GM21619 (cell line): Measurements from ENCODE around the gene DIS3L2.
"Not testable (repeated sequence)": the region's sequence is repeated elsewhere in the genome, so short reads cannot be mapped to it uniquely, and the experiment has no call there.

Source experiments
- ATAC-seq: cut with Tn5 transposase; IDR thresholded peaks from one replicate; pipeline ENCODE4 v1.9.1; 2021; ENCODE audit not compliant: unreplicated experiment

DIS3L2 gene

DNA sequence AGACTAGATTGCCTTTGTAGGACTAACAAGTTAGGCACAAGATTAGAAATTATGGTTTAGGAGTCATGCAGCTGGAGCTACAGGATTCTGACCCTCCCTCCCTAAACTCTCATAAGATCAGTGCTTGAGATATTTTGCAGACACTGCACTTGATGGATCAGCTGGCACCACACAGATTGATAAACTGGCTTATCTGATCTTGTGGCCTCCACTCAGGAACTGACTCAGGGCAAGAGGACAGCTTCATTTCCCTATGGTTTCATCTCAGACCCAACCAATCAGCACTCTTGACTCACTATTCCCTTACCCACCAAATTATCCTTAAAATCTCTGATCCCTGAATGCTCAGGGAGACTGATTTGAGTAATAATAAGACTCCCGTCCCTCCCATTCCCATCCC, 152.3 kb downstream of the DIS3L2 start:
- no peak for ATAC-seq

DNA sequence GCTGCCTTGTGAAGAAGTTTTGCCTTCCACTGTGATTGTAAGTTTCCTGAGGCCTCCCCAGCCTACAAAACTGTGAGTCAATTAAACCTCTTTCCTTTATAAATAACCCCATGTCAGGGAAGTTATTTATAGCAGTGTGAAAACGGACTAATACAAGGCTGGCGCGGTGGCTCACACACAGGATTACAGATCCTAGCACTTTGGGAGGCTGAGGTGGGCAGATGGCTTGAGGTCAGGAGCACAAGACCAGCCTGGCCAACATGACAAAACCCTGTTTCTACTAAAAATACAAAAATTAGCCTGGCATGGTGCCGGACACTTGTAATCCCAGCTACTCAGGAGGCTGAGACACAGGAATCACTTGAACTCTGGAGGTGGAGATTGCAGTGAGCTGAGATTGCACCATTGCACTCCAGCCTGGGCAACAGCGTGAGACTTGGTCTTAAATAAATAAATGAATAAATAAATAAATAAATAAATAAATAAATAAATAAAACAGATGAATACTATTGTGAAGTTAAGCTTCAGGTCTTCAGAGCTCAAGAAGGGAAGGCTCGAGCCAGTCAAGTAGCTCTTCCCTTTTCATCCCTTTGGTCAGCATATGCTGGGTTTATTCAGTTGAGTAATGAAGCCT, 154.3 kb downstream of the DIS3L2 start:
- ATAC-seq: not testable (repeated sequence)

DNA sequence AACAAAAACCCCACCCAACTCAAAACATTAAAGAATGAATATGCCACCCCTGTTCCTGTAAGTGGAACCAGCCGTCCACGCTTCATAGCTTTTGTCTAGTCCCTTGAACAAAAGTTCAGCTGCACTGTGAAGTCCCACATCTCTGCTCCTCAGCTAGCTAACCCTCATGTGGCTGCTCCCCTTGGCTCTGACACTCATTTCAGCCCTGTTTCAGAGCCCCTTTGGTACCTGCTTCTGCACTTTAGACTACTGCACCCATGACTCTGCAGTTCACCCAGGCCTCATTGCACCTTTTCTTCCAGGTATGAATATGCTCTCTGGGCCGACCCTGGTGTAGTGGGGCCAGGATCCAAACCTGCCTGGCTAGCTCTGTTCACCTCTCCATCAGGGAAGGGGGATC, 155.3 kb downstream of the DIS3L2 start:
- ATAC-seq: no peak

DNA sequence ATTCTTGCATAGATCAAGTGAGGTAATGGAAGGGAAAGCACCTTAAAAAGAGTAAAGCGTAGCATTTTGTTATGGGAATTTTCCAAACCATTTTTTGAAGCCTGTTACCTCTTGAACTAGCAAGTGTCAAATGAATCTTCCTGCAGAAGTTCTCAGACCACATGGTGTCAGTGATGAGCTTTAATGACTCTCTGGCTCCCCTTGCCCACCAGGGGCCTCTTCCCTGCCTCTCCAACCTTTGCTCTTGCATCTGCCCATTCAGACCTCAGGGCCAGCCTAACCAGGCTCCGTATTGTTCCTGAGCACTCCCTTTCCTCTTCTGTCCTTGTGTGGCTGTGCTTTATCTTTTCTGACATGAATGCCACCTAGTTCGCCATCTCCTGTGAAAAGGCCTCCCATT, 155.9 kb downstream of the DIS3L2 start:
- ATAC-seq: no peak

DNA sequence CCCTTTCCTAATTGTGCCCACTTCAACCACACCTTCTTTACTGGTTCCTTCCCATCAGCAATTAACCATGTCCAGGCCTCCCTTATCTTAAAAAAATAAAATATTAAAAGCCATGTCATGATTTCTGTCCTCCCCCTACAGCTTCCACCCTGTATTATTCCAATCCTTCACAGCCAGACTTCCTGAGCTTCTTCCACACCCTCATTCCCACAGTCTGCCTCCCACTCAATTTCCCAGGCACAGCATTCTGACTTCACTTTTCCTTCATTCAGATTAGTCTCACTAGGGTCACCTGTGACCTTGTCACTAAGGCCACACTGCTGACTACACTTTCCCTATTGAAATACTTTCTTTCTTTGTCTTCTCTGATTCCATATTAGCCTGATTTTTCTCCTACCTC, 159.4 kb downstream of the DIS3L2 start:
- ATAC-seq: no peak

DNA sequence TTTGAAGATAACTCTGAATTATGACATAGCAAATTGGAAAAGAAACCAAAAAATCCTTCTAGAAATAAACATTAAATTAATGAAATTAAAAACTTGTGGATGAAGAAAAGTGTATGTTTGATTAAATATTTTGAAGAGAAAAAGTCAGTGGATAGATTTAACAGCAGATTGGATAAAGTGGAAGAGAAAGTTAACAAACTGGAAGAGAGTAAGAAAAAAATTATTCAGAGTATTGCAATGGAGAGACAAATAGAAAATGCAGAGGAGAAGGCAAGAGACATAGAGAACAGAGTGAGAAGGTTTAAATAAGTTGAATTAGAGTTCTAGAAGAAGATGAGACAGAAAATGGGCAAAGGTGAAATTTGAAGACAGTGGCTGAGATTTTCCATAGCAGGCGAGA, 162.8 kb downstream of the DIS3L2 start:
- no peak for ATAC-seq

DNA sequence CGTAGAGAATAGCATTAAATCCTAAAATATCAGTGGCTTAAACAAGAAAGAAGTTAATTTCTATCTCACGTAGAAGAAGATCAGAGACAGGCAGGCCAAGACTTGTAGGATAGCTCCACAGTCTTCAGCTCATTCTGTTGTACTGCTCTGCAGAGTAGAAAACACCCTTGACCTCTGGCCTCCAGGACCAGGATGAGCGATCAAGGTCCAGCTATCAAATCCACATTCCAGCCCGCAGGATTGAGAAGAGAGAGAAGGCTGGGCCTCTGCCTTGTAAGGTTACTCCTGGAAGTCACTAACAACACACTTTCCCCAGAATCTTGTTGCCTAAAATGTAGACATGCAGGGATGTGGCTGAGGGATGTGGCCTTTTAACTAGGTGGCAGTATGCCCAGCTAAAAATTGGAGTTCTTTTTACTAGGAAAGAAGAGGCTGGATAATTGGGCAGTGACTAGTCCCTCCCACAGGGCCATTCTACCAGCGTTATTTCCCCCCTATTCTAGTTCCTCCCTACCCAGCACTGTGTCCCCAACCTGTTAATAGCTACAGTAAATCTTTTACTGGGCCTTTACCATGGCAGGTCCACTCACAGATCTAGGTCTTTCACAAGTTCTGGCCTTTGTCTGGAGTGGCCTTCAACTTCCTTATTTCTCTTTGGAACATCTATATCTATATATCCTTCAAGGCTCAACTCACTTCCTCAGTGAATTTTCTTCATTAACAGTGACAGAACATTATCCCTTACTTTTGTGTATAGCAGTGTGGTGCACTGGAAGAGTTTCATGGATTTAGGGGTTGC, 165.0 kb downstream of the DIS3L2 start:
- no peak for ATAC-seq

DNA sequence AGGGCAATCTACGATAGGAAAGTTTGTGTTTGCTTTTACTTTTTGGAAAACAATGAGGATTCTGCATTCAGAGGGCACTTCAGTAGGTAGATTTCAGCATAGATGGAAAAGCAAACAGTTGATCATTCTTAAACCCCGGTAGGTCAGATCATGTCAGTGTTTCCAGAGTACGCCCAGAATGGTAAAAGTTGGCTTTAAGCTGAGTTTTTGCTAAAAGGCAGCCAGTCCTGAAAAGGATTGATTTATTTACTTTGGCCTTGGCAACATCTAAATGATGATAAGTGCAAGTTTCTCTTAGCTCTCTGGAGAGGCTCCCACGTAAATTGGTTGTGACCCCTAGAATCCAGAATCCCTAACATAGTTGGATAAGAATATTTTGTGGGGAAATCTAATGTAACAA, 168.0 kb downstream of the DIS3L2 start:
- no peak for ATAC-seq

DNA sequence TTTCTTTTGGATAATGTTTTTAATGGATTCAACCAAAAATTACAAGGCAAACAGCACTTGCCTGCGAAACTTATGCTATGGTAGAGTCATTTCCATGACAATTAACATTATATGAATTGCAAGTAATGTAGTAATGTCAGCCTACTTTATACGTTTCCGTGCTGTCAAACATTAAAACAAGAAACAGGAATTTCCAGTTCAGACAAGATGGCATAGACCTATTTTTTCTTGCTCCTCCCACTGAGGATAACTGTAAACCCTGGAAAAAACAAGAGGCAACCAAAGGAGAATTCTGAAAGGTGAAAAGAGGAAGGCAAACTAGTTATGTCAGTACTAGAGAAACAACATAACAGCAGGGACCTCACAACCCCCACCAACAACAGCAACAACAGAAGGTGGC, 170.7 kb downstream of the DIS3L2 start:
- no peak for ATAC-seq

DNA sequence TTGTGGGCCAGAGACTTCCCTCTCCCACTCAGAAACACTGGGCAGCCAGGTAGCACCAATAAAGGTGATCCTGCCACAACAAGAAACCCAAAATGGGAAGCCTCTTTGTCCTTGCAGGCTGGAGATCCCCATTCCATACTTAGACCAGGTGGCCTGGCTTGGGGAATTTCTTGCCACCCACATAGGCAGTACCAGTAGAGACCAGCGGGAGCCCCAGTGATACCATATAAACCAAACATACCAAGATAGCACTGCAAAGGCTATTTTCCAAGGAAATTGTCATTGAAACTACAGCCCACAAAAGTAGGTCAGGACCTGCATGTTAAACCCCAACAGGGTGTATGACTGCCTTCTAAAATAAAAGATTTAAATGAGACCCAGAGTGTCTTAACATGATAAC, 171.6 kb downstream of the DIS3L2 start:
- ATAC-seq: no peak

DNA sequence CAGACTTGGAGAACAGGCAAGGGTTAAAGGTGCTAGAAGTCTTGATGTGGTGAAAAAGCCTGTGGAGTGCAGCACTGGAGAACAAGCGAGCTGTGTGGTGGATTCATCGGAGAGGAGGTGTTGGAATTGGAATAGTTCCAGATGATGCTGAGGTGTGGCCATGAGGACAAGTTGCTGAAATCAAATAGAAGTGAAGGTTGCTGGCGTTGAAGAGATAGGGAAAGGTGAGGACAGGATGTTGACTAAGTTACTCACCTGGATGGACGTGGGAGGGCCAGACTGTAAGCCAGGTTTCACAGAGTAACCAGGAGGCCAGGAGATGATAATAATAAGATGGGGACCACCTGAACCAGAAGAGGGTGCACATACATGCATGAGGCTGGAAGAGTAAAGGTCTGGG, 173.4 kb downstream of the DIS3L2 start:
- no peak for ATAC-seq

DNA sequence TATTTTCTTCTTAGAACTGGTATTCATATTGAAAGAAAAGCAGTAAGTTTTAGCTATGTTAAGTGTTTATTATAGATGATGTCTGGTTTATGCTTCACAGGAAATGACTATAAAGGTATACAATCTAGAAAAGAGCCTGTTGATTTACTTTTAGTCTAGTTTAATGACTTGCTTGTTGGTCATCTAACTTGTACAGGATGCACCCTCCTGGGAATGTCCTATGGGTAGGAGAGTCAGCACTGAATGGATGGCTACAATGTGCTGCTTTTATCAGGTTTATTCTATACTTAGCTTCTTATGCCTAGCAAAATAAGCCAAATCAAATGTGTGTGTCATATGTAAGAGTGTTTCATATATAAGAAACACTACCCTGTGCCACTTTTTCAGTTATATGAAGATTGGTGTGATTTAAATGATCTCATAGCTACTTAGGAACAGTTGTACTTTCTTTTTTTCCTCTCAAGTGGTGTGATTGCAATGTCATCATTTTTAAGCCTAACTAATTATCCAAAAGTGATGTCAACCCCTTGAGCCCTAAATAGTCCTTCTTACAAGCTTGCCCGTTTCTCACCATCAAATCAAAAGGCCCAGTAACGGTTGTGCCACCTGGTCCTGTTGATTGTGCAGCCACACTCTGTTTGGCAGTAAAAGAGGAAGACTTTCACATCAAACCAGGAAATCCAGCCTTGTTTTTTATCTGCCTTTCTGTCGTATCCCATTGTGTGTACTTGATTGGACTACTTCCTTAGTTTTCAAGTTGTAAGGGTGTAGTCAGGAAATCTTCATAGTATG, 176.0 kb downstream of the DIS3L2 start:
- ATAC-seq: no peak

DNA sequence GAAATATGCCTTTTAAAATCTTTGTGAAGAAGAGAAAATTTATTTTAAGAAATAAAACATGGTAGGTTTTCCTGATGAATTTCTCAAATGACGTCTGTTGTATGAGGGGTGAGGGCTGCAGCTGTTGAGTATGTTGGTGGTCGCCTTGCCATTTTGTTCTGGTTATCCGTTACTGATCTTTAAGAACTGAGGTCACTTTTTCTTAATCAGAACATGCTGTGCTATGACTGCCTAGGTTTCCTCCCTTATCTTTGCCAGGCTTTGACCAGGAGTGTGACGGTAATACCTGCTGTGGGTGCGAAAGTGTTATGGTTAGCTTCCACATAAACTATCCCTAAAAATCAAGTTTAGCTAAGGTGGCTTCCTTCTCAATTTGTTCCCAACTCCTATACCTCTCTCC, 176.9 kb downstream of the DIS3L2 start:
- no peak for ATAC-seq

DNA sequence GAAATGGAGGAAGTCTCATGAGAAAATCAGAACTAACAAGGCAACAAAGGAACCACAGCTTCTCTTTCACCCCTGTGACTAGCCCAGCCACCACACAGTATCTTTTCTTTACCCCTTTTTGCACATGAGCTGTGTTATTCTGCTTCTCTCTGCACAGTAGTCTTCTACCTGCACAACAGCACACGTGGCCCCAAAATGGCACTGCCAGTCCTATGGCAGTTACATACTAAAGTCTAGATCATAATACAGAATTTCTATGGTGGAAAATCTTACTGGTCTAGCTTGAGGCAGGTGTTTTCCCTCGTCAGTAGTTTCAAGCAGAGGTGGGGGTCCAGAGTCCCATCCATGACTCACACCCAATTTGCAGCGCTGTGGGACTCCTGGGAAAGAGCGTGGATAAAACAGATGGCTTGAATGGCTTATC, 177.7 kb downstream of the DIS3L2 start:
- no peak for ATAC-seq

DNA sequence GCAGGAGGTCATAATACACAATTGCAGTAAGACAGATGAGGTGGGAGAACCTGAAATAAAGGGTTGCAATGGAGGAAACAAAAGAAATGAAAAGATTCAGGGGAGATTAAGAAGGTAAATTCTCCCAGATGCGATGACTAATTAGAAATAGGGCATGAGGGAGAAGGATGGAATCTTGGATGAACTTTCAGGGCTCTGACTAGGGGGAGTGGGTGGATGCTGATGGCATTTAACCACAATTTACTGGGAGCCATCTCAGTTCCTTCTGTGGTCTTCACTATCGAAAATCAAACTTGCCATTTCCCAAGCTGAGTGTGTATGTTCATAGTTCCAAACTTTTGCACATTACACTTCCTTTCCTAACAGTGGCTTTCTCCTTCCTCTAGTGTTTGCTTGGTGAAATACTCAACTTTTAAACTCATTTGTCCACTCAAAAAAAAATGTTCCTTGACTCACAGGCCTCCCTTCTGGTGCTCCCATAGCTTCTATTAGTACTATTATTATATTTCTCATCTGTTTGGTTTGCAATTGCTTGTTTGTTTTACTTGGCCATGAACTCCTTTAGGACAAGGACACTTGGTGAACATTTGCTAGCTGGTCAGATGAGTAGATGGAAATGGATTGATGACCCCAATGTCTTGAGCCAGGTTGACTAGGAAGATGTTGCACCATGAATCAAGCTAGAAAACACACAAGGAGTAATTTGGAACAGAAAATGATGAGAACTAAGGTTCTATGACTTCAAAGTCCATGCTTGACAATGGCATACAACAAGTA, 178.5 kb downstream of the DIS3L2 start:
- ATAC-seq: no peak

DNA sequence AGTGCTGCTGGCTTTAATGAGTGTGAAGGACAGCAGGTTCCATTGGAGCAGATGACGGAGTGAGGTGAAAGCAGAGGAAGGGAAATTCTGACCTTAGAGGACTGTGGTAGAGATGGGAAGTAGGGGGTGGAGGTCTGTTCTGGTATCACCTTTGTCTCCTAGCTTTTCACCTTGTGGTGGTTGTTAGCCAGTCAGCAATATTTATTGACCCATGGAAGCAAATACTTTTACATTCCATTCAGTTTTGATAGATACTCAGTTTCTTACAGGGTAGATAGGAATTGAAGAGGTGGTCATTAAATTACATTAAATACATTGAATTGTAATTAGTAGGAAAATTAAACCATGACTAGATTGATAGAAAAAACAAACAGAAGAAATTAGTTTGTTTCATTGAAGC, 180.1 kb downstream of the DIS3L2 start:
- ATAC-seq: no peak

DNA sequence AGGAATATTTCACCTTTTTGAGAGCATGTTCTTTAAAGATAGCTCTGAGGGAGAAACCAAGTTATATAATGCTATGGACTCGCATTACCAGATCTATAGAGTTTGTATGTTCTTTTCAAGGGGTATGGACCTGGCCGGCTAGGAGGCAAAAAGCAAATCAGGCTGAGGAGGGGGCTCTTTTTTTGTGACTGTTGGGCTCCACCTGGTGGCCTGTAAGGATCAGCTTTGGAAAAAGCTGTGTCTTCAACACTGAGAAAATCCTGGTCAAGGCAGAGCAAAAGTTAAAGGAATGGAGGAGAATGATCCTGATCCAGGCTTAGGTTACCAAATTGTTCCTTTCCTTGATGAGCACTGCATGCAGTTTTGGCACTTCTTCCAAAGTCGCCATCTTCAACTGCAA, 180.5 kb downstream of the DIS3L2 start:
- ATAC-seq: no peak

DNA sequence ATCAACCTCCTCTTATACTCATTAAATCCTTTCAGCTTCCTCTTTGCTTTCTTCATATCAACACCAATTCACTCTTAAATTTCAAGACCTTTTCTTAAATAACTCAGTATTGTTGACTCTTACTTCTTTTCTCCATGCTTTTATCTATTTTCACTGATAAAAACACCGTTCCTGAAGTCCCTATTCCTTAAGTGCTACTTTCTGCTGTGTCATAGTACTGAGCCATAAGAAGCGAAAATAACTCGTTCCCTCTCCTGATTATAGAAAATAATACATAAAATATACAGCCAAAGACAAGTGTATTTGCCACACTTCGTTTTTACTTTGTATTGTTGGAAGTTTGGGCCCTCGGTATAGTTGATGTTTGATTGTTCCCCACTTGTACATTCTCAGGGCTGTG, 181.0 kb downstream of the DIS3L2 start:
- no peak for ATAC-seq

DNA sequence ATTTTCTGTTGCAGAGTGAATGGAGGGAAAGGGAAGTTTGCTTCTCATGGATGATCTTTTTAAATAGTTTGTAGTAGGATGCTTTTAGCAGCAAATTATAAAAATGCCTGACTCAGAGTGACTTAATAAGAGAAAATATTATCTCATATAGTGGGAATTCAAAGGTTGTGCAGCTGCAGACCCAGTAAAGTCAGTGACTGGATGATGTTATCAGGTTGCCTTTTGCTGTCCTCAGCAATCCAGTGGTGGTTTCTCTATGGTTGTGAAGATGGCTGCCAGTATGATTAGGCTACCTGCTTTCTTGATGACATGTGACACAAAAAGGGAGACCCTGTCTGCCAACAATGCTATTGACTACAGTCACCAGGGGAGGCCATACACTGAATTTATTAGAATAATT, 184.8 kb downstream of the DIS3L2 start:
- ATAC-seq: no peak

DNA sequence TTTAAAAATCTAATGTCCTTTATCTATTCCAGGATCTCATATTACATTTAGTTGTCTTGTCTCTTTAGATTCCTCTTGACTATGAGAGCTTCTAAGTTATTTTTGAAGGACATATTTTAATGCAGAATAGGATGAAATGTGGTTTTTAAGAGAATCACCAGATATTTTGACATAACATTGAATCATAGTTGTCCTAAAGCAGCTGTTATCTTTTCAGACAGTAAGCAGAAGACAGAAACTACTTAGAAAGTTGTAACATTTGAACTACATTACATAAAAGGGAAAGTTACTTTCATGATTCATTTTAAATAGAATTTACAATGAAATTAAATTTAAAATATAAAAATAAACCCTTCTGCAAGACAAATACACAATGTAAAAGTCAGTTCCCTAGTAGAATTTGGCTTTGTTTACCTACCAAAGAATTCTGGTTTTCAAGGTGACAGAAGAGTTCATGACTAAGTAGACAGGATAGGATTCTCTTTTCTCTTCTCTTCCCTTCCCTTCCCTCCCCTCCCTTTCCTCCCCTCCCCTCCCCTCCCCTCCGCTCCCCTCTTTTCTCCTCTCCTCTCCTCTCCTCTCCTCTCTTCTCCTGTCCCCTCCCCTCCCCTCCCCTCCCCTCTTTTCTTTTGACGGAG, 186.0 kb downstream of the DIS3L2 start:
- no peak for ATAC-seq

DNA sequence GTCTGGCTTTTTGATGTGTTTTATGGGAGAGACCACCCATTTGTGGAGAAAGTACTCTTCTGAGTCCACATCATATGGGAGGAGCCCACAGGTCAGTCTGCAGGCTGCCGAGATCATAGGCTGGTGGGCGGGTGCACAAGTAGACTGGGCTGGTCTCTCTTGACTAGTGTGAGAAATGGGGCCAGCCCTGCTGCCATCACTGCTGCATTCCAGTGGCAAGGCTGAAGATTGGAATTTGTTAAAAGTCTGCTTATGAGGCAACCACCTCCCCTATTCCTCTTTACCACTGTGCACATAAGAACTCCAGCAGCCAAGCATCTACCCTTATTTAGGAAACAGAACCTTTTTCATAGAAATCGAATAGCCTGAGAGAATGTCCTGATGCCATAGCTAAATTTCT, 200.7 kb downstream of the DIS3L2 start:
- ATAC-seq: no peak
